GM12891 (cell line): ENCODE data around the gene SLC2A10.

Source experiments
- POLR2A ChIP-seq: IDR thresholded peaks from 2 replicates; pipeline ENCODE4 v1.6.1; 2011; ENCODE audit warnings: low read depth, low read length, control low read depth
- POLR2AphosphoS5 ChIP-seq: IDR thresholded peaks from 2 replicates; pipeline ENCODE4 v1.6.1; 2011; ENCODE audit warnings: low read depth, low read length, control low read depth
- POU2F2 ChIP-seq: IDR thresholded peaks from 2 replicates; pipeline ENCODE4 v1.6.1; 2011; ENCODE audit warnings: low read depth, mild to moderate bottlenecking, control low read depth, low read length, moderate library complexity
- TAF1 ChIP-seq: IDR thresholded peaks from 2 replicates; pipeline ENCODE4 v1.6.1; 2011; ENCODE audit warnings: low read depth, low read length, control low read depth

DNA sequence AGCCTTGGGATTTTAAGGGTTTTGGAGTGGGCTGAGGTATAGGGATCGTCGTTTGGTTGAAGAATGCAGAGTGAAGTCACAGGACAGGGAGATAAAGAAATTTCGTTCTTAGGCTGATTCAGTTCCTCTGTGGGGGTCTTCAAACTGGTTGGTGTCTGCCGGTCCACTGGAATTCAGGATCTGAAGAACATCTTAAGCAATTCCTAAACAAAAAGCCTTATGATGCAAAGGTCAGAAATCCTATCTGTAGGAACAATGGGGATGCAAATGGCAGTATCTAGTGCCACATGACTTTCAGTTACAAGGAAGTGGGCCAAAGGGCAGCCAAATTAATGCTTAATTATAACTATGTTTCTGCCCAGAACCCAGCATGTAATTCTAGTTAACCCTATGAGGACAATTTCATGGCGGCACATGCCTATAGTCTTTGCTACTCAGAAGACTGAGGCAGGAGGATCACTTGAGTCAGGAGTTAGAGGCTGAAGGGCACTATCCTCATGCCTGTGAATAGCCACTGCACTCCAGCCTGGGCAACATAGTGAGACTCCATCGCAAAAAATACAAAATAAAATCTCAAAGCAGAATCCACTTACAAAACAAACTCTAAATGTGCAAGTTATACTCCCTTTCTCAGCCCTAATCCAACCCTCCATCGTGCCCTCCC, 4.6 kb upstream of the SLC2A10 start:
- TF ChIP-seq POU2F2 (no peak), POLR2A (no peak), TAF1 (no peak), POLR2AphosphoS5 (no peak)
